ENCODE data around the gene SAMD10.
"Not testable (repeated sequence)": the region's sequence is repeated elsewhere in the genome, so short reads cannot be mapped to it uniquely, and the experiment has no call there.

Gene SAMD10

GRCh38 chr20:63973160-63973479 lies 6.3 kb downstream of the SAMD10 start:
- TF ChIP-seq CTCF (IDR thresholded peaks at IDR 0.05; ENCODE audit: extremely low read depth, insufficient read depth, missing control alignments): no peak
- no peak for DNase-seq (ENCODE audit: low spot score)
- in situ Hi-C loops (cut with MboI; ENCODE audit: low pct_unique_long_range_greater_than_20kb, low sequenced_read_pairs, unreplicated experiment): no loop called here

- DNase-seq (ENCODE audit: low spot score): no peak
- no peak for TF ChIP-seq CTCF (IDR thresholded peaks at IDR 0.05; ENCODE audit: extremely low read depth, insufficient read depth, missing control alignments)
- in situ Hi-C loops (cut with MboI; ENCODE audit: low pct_unique_long_range_greater_than_20kb, low sequenced_read_pairs, unreplicated experiment): no loop called here
Observed at GRCh38 chr20:63972312-63973159, 6.9 kb downstream of the SAMD10 start.

- DNase-seq (ENCODE audit: low spot score); in situ Hi-C loops (cut with MboI; ENCODE audit: low pct_unique_long_range_greater_than_20kb, low sequenced_read_pairs, unreplicated experiment): not testable (repeated sequence)
Observed at GRCh38 chr20:63971960-63972311, 7.5 kb downstream of the SAMD10 start.

- no peak for TF ChIP-seq CTCF (IDR thresholded peaks at IDR 0.05; ENCODE audit: extremely low read depth, insufficient read depth, missing control alignments)
- in situ Hi-C loops (cut with MboI; ENCODE audit: low pct_unique_long_range_greater_than_20kb, low sequenced_read_pairs, unreplicated experiment): no loop called here
- no peak for DNase-seq (ENCODE audit: low spot score)
Observed at GRCh38 chr20:63970714-63971431, 8.6 kb downstream of the SAMD10 start.

- TF ChIP-seq CTCF (IDR thresholded peaks at IDR 0.05; ENCODE audit: extremely low read depth, insufficient read depth, missing control alignments): no peak
- peak; percentile 95 for DNase-seq (ENCODE audit: low spot score)
- in situ Hi-C loops (cut with MboI; ENCODE audit: low pct_unique_long_range_greater_than_20kb, low sequenced_read_pairs, unreplicated experiment): no loop called here
Observed at GRCh38 chr20:63969838-63970713, 9.4 kb downstream of the SAMD10 start, which contains the start of gene ZNF512B. TSS of gene ZNF512B (minus strand) at chr20:63969930. CDS start at chr20:63967950, 1,980 bp downstream.

- no peak for TF ChIP-seq CTCF (IDR thresholded peaks at IDR 0.05; ENCODE audit: extremely low read depth, insufficient read depth, missing control alignments)
- in situ Hi-C loops (cut with MboI; ENCODE audit: low pct_unique_long_range_greater_than_20kb, low sequenced_read_pairs, unreplicated experiment): no loop called here
- peak; percentile 71 for DNase-seq (ENCODE audit: low spot score)
Observed at GRCh38 chr20:63968928-63969760, 10.3 kb downstream of the SAMD10 start.

All from GM13977 (cell line).